Prostate gland (tissue), 2 donors: Measurements from ENCODE around the gene SMC1B.

ENCODE experiments used
- CTCF ChIP-seq, 4 experiments: fragments of 200-600 bp in 2 of 4; fragments of 450-650 bp in 2 of 4; sonication (generic) in 2 of 4; IDR thresholded peaks; 1 replicate in 3 of 4; 2 replicates in 1 of 4; pipeline ENCODE4 v1.5.1; 2016 to 2019; ENCODE audit warnings: antibody characterized with exemption in 4 of 4, mild to moderate bottlenecking in 2 of 4, moderate library complexity in 2 of 4
- POLR2AphosphoS5 ChIP-seq: sonication (generic); formaldehyde crosslinking; IDR thresholded peaks from one replicate; pipeline ENCODE4 v1.6.1; 2017; ENCODE audit warnings: antibody characterized with exemption

- no peak for TF ChIP-seq POLR2AphosphoS5
- TF ChIP-seq CTCF (IDR thresholded peaks at IDR 0.05) = no peak
Measured at GRCh38 chr22:45321827-45322226, 91.6 kb downstream of the SMC1B start.
